HUDEP-2 (cell line): ENCODE results near the gene LUZP2.

Experiments used
- DNase-seq, 76 experiments: peaks; one replicate each; lab custom pipeline; 2025; ENCODE audit not compliant: unreplicated experiment in 76 of 76; lab: John Stamatoyannopoulos, UW

The LUZP2 gene

DNA sequence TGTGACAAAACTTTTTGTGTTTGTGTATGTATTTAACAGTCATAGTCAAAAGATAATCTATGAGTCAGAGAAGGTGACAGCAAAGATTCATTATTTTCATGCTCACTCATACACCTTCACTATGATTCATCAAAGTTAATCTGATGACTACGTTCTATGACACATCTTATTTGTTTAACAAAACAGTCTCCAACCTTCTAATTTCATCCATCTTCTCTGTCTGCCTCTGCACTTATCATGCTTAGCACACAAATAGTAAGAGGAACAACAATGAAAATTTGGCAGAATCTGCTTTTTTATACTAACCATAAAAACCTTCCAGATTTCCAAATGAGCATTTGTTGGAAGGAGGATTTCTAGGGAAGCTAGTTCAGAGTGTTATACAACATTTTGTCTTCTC is 568.9 kb downstream of the LUZP2 start:
- DNase-seq = no peak

GRCh38 chr11:25066706-25067105 is 569.9 kb downstream of the LUZP2 start:
- no peak for DNase-seq

DNA sequence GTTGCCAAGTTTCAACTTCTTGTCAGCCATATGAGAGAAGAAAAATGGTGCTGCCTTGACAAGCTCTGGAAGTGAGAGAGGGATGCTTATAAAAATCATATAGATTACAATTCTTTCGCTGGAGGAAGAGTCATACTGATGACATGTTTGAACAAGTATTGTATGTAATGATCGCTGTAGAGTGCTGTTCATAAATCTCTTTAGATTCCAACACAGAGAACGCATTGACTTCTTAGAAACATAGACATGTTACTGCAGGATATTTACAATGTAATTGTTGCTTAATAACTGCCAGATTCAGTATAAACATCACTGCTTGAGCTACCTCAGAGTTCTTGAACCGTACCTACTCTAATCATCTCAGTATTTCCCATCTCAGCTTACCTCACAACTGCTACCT is 571.6 kb downstream of the LUZP2 start:
- DNase-seq = no peak

GRCh38 chr11:25094085-25094802 is 597.4 kb downstream of the LUZP2 start:
- no peak for DNase-seq

DNA sequence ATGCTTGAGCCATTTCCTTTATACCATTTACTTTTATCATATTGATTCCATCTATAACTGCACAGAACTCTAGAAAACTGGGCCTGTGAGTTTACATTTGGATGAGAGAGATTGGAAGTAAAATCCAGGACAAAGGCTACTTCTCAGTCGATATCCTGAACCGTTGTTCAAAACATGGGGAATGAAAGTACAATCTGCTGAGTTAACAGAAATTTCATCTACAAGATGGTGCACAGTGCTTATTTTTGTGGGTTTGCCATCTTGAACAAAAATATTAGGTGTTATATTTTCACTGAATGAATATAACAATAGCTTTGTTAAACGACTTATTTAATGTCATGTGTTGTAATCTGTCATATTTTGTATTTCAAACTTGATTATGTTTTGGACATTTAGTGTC is 622.6 kb downstream of the LUZP2 start:
- no peak for DNase-seq
